ENCODE results near the gene REV1. TPM values are rescaled to one million over a fixed set of nuclear protein-coding genes. Genes with fewer than 3 reads are reported as not detected.

REV1 gene
- total and polyA plus RNA-seq, 2 of the 8 experiments (the other 6 are each of a cell fraction or from before 2014, with no cell fraction given): 16.6 to 34.3 TPM

DNA sequence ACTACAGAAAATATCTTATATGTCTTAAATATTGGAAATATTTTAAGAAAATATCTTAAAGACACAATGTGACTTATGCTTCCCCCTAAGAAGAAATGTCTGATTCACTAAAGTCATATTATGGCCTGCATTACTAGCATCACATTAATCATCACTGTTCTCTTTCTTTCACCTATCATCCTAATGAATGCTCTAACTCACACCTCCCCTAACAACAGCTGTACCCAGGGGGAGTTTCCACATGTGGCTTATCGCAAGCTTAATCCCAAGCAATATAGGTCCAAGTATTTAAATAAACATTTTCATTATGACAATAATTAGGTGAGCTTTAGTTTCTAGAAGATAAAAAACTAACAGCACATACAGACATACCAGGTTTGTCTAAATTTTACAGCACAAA, 39.6 kb downstream of the REV1 start:
- H3K4me3 ChIP-seq (ENCODE audit: extremely low read depth in 1 of 4, insufficient read depth in 2 of 4, low read depth in 3 of 4, low read length in 4 of 4): no peak overlapping the region
- ChIA-PET CTCF (ENCODE audit: partially characterized antibody) (no interaction called here), POLR2A (ENCODE audit: partially characterized antibody) (no interaction called here)
- H4K8ac ChIP-seq (ENCODE audit: extremely low read depth, insufficient read depth, low read length): no peak overlapping the region
- no peak overlapping the region for H2AFZ ChIP-seq (ENCODE audit: low read length)
- no peaks in the 10 kb centered on the region for H3K9me3 ChIP-seq (ENCODE audit: insufficient read depth in 2 of 2, low read depth in 1 of 2, low read length in 1 of 2)
- H3K23me2 ChIP-seq (ENCODE audit: low read depth, low read length): no peaks in the 10 kb centered on the region
- 0 out of 2 replicates have a peak, but pooled peaks cover 3% of the 10 kb centered on the region for H3K79me1 ChIP-seq (ENCODE audit: low read depth, low read length)
- H2BK5ac ChIP-seq (ENCODE audit: low read depth, low read length): no peak overlapping the region
- H2BK12ac ChIP-seq (ENCODE audit: low read depth, low read length): no peak overlapping the region
- peaks cover 0 to 28% of the 10 kb centered on the region in 2 experiments; a peak in 2 of 4 replicates for H3K79me2 ChIP-seq (ENCODE audit: control insufficient read depth in 1 of 2, insufficient read depth in 2 of 2, low read length in 2 of 2)
- no peak overlapping the region for H3K27ac ChIP-seq (ENCODE audit: low read depth, low read length)
- DNase-seq (ENCODE audit: low read depth in 1 of 2, low spot score in 2 of 2): no peak
- H2BK15ac ChIP-seq (ENCODE audit: low read length): no peak overlapping the region
- no peak overlapping the region for H3K23ac ChIP-seq (ENCODE audit: insufficient read length)
- no peak for FAIRE-seq
- no peak overlapping the region for H3K4ac ChIP-seq (replicated peaks; ENCODE audit: insufficient read length, low read depth, low read length)
- no peak overlapping the region for H4K91ac ChIP-seq (replicated peaks; ENCODE audit: insufficient read length, low read length)
- no peaks in the 10 kb centered on the region for H3K27me3 ChIP-seq (replicated peaks in 1 of 4; ENCODE audit: control insufficient read depth in 3 of 4, extremely low read depth in 1 of 4, insufficient read depth in 3 of 4, low read length in 3 of 4)
- no peak overlapping the region for H3K9ac ChIP-seq (replicated peaks in 1 of 4; ENCODE audit: extremely low read depth in 1 of 4, low read depth in 3 of 4, low read length in 3 of 4)
- WGBS, 2 experiments (ENCODE audit: extremely low coverage in 1 of 2, insufficient coverage in 1 of 2, insufficient read length in 1 of 2, insufficient replicate concordance in 2 of 2, low coverage in 1 of 2, low lambda C conversion rate in 2 of 2, missing lambda C conversion rate in 1 of 2): 96% methylated on average over 1 of the region's 1 CpG; no CpG with 5 or more reads in 1 of the 2 experiments
- H3K4me1 ChIP-seq (replicated peaks in 1 of 4; ENCODE audit: control insufficient read depth in 3 of 4, insufficient read depth in 4 of 4, low read length in 3 of 4): no peaks in the 10 kb centered on the region
- H3K18ac ChIP-seq (ENCODE audit: extremely low read depth, low read length): no peak overlapping the region
- no peak overlapping the region for H2BK120ac ChIP-seq (replicated peaks; ENCODE audit: low read depth, low read length)
- no peak overlapping the region for H2AK5ac ChIP-seq (ENCODE audit: low read depth, low read length)
- H3K14ac ChIP-seq (ENCODE audit: insufficient read length): no peak overlapping the region
- no peaks in the 10 kb centered on the region for H4K20me1 ChIP-seq (replicated peaks in 1 of 2; ENCODE audit: control insufficient read depth in 1 of 2, insufficient read depth in 2 of 2, low read length in 2 of 2)
- no peak overlapping the region for H2BK20ac ChIP-seq (ENCODE audit: low read length)
- no peak overlapping the region for H3K4me2 ChIP-seq (ENCODE audit: insufficient read depth in 1 of 2, low read depth in 2 of 2, low read length in 2 of 2)
- H4K5ac ChIP-seq (ENCODE audit: insufficient read length, low read depth, low read length): no peak overlapping the region
- no peak overlapping the region for H3K56ac ChIP-seq (replicated peaks; ENCODE audit: insufficient read length, low read depth, low read length)
- peaks cover 0 to 34% (median 3%) of the 10 kb centered on the region in 4 experiments; a peak in 6 of 8 replicates for H3K36me3 ChIP-seq (ENCODE audit: control insufficient read depth in 2 of 4, insufficient read depth in 4 of 4, low read length in 3 of 4)
- TF ChIP-seq ATF2 (IDR thresholded peaks at IDR 0.05; ENCODE audit: low read length) (no peak), POLR2AphosphoS5 (IDR thresholded peaks at IDR 0.05; ENCODE audit: low read depth, low read length) (no peak), ASH2L (IDR thresholded peaks at IDR 0.05; ENCODE audit: low read length) (no peak), SIX5 (IDR thresholded peaks at IDR 0.05; ENCODE audit: low read depth, low read length) (no peak), BCL11A (IDR thresholded peaks at IDR 0.05; ENCODE audit: low read depth in 2 of 2, low read length in 2 of 2) (no peak), NRF1 (IDR thresholded peaks at IDR 0.05; ENCODE audit: low read depth, low read length) (no peak), POU5F1 (IDR thresholded peaks at IDR 0.05; ENCODE audit: low read depth, low read length) (no peak), SP1 (IDR thresholded peaks at IDR 0.05; ENCODE audit: low read depth, low read length) (no peak), NANOG (IDR thresholded peaks at IDR 0.05; ENCODE audit: insufficient read depth, low read depth, low read length, poor library complexity, severe bottlenecking) (no peak), SUZ12 (IDR thresholded peaks at IDR 0.05; ENCODE audit: low read length) (no peak), TEAD4 (IDR thresholded peaks at IDR 0.05; ENCODE audit: low read depth, low read length) (no peak), JUN (IDR thresholded peaks at IDR 0.05; ENCODE audit: low read depth, low read length) (no peak), SIRT6 (IDR thresholded peaks at IDR 0.05; ENCODE audit: low read length) (no peak), CHD2 (IDR thresholded peaks at IDR 0.05; ENCODE audit: low read length) (no peak), GABPA (IDR thresholded peaks at IDR 0.05; ENCODE audit: borderline replicate concordance, insufficient read depth, low read length) (no peak)

Data from H1 (cell line).